NCI-H2171 treated with DMSO at 0.1 percent for 48 hours (cell line): Measurements from ENCODE around the gene SLC6A7.
"Not testable (repeated sequence)": the region's sequence is repeated elsewhere in the genome, so short reads cannot be mapped to it uniquely, and the experiment has no call there.

Experiments
- DNase-seq: peaks from one replicate; lab custom pipeline; 2025; lab: John Stamatoyannopoulos, UW

The SLC6A7 gene

DNA sequence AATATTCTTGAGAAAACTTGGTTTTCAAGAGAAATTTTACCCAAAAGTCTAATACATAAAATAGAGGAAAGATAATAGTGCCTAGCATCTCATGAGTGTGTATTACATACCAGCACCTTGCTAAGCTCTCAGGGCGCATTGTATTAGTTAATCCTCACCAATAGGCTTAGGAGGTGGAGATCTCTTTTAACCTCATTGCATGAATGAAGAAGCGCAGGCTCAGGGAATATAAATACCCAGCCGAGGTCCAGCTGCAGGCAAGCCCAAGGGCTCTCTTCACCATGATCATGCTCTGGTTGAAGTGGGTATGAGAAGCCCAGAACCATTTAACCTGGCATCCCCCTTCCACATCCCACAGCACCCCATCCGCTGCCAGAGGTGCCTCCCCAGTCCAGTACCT, 53.7 kb downstream of the SLC6A7 start:
- no peak for DNase-seq

GRCh38 chr5:150244209-150244608, 54.3 kb downstream of the SLC6A7 start:
- DNase-seq, result no peak

DNA sequence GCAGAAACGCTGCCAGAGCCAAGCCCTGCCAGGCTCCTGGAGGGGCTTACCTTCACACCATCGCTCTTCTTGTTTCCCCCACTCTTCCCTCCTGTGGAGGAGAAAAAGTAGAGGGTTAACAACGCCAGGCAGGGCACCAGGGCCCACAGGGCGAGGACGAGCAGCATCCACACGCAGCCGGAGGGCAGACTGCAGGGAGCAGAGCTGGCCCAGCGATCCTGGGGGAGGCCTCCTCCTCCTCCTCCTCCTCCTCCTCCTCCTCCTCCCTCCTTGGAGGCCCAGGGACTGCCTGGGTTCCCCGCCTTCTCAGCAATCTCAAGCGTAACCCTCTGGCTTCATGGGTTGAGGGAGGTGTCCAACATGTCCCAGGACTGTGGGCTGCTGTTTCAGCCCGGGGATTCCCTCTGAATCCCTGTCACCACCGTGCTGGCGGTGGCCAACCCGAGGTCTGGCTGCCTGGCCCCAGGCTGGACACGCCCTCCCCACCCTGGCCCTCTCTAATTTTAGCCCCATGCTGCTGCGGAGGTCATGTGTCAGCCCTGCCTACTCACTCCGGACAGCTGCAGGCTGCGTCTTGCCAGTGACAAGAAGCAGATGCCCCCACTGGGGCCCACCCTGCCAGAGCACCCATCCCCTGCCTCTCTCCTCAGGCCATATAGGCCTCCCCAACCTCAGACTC, 55.4 kb downstream of the SLC6A7 start:
- DNase-seq, result no peak

GRCh38 chr5:150245808-150246207, 55.9 kb downstream of the SLC6A7 start:
- DNase-seq, result no peak

GRCh38 chr5:150246429-150246828, 56.6 kb downstream of the SLC6A7 start:
- DNase-seq, result no peak

- DNase-seq, result no peak
Observed at GRCh38 chr5:150246835-150247234, 57.0 kb downstream of the SLC6A7 start.

DNA sequence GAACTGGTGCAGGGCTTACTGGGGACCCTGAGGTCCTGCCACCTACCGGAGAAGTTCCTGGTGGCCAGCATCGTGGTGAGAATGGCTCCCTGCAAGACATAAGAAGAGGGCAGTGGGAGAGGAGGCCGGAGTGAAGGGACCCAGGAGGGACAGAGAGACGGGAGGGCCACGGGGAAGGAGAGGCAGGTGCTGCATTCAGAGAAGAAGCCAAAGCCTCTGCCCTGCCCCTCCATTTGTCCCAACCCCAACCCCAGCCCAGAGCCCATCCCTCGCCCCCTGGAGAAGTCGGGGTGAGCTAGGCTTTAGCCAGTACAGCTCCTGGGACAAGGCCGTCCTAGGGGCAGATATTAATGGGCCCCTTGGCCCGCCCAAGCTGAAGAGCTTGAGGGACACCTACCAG, 57.9 kb downstream of the SLC6A7 start:
- no peak for DNase-seq

DNA sequence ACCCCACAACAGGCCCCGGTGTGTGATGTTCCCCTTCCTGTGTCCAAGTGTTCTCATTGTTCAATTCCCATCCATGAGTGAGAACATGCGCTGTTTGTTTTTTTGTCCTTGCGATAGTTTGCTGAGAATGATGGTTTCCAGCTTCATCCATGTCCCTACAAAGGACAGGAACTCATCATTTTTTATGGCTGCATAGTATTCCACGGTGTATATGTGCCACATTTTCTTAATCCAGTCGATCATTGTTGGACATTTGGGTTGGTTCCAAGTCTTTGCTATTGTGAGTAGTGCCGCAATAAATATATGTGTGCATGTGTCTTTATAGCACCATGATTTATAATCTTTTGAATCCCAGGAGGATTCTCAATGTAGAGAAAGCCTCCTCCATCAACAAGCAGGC, 58.6 kb downstream of the SLC6A7 start:
- DNase-seq, result not testable (repeated sequence)

- DNase-seq, result no peak
Observed at GRCh38 chr5:150248946-150249345, 59.1 kb downstream of the SLC6A7 start.

DNA sequence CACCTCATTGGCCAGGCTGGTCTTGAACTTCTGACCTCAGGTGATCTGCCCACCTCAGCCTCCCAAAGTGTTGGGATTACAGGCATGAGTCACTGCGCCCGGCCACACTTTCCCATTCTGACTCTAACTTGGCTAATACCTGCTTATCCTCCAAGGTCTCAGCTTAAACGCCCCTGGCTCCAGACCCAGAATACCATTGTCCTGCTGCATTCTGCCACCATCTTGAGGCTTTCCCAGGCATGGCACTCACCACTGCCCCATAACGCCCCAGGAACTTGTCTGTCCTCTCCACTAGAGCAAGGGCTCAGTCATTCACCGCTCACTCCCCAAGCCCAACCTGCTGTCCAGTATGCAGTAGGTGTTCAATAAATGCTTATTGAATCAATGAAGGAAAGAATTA, 59.9 kb downstream of the SLC6A7 start:
- no peak for DNase-seq

DNA sequence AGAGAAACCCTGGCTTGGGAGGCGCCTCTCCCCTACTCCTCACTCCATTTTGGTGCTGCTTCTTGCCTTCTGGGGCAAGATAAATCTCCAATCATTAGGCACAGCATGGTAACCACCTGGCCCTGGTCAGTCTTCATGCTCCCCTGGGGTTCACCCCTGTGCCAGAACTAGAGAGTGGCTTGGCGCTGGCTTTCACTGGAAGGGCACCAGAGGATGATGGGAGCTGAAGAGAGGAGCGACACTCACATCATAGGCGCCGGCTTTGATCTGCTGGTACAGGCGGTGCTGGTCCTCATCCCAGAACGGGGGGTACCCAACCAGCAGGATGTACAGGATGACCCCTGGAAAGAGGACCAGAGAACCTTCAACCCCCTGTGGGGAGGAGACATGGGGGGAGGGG, 61.6 kb downstream of the SLC6A7 start:
- DNase-seq, result no peak

DNA sequence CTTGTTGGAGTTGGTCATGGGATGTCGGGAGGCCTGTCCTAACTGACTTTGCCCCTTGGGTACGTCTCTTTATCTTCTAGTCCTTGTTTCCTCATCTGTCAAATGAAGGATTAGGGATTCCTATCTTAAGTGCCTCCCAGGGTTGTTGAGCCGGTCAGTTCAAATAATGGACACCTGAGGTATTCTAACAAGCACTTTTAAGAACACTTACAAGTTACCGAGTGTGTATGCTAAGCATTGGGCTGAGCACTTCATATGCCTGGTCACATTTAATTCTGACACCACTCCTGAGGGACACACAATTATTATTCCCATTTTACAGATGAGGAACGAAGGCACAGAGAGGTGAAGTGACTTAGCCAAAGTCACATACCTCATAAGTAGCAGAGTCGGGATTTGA, 62.6 kb downstream of the SLC6A7 start:
- DNase-seq, result no peak

GRCh38 chr5:150253416-150254208, 63.8 kb downstream of the SLC6A7 start:
- no peak for DNase-seq

- DNase-seq, result no peak
Observed at GRCh38 chr5:150254363-150254762, 64.5 kb downstream of the SLC6A7 start.

DNA sequence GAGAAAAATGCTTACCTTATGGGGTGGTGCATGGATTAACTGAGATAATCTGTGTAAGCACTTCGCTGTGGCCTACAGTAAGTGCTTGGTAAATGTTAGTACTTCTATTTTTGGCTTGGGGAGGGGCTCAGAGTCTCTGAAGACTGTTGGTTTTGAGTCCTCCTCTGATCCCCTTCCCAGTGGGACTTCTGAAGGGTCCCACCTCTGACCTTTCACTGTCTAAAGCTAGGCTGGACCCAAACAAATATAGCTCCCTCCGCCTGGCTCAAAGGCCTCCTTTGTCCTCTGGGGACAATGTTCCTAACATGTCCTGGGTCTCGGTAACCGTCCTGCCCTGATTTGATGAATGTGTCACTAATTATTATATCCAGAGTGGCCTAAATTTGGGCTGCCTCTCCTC, 64.9 kb downstream of the SLC6A7 start:
- DNase-seq, result no peak

DNA sequence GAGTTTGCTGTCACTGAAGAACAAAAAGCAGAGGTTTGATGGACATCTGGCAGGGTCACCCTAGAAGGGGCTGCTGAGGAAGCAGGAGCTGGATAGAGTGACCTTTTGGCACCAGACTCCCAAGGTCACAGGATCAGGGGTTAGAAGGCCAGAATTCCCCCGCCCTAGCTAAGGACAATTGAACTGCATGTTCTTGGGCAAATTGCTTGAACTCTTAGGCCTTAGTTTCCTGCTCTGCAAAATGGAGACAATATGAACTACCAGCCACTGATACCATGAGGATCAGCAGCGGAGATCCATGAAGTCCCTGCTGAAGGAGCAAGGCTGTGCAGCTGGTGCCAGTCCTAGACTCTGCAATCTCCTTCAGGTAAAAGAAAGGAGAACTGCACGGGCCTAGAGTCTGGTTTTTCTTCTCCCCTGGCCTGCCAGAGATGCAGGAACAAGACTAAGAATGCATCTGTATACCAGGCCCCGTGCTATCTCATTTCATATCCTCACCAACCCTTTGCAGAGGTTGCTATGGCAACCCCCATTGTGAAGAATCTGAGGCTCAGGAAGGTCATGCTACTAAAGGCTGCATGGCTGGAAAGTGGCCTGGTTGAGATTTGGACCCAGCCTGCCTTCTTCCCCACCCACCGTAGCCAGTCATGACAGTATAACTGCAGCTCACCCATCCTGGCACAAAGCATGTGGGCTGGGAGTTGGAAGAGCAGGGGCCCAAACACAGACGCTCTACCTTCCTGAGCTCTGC, 66.0 kb downstream of the SLC6A7 start:
- DNase-seq, result no peak

- DNase-seq, result no peak
Observed at GRCh38 chr5:150256410-150257064, 66.7 kb downstream of the SLC6A7 start.

GRCh38 chr5:150257424-150257823, 67.6 kb downstream of the SLC6A7 start:
- DNase-seq, result no peak

- no peak for DNase-seq
Observed at GRCh38 chr5:150258130-150258529, 68.3 kb downstream of the SLC6A7 start.
